PC-3 (cell line): ENCODE measurements around the gene ABHD16A.

Source experiments
- EZH2 ChIP-seq: fragments of 300-600 bp; sonication (generic); IDR thresholded peaks from one replicate; pipeline ENCODE4 v1.6.1; 2017; ENCODE audit warnings: antibody characterized with exemption, mild to moderate bottlenecking, low read length; ENCODE audit not compliant: unreplicated experiment
- TF ChIP-seq, protein P1 (sequence below): fragments of 300-600 bp; sonication (generic); conservative IDR thresholded peaks from 2 replicates; pipeline ENCODE4 v1.5.1; 2017; ENCODE audit warnings: antibody characterized with exemption, low read depth, mild to moderate bottlenecking, low read length

GRCh38 chr6:31730631-31731086 is 27.5 kb upstream of the ABHD16A start:
- TF ChIP-seq EZH2 = no peak
- TF ChIP-seq, protein P1, sequence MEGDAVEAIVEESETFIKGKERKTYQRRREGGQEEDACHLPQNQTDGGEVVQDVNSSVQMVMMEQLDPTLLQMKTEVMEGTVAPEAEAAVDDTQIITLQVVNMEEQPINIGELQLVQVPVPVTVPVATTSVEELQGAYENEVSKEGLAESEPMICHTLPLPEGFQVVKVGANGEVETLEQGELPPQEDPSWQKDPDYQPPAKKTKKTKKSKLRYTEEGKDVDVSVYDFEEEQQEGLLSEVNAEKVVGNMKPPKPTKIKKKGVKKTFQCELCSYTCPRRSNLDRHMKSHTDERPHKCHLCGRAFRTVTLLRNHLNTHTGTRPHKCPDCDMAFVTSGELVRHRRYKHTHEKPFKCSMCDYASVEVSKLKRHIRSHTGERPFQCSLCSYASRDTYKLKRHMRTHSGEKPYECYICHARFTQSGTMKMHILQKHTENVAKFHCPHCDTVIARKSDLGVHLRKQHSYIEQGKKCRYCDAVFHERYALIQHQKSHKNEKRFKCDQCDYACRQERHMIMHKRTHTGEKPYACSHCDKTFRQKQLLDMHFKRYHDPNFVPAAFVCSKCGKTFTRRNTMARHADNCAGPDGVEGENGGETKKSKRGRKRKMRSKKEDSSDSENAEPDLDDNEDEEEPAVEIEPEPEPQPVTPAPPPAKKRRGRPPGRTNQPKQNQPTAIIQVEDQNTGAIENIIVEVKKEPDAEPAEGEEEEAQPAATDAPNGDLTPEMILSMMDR = no peak
